NOMO-1 (cell line): ENCODE results near the gene L3MBTL2.
"Not testable (repeated sequence)": the region's sequence is repeated elsewhere in the genome, so short reads cannot be mapped to it uniquely, and the experiment has no call there.

Experiments used
- DNase-seq, 2 experiments: peaks; one replicate each; lab custom pipeline; 2025; ENCODE audit not compliant: unreplicated experiment in 2 of 2; lab: John Stamatoyannopoulos, UW

The L3MBTL2 gene

GRCh38 chr22:41204992-41205900 is at the start of gene L3MBTL2:
L3MBTL2 (plus strand) TSS chr22:41205312; CDS start chr22:41205363, 51 bp downstream.
- peak; percentile 96 to 98 for DNase-seq

- DNase-seq: no peak
These were observed 48.0 kb upstream of the L3MBTL2 start for GRCh38 chr22:41157083-41157482.

- DNase-seq: no peak
These were observed 36.0 kb upstream of the L3MBTL2 start for GRCh38 chr22:41169157-41169556.

- no peak for DNase-seq
These were observed 33.1 kb upstream of the L3MBTL2 start for GRCh38 chr22:41171996-41172395.

- DNase-seq: no peak
These were observed 29.6 kb upstream of the L3MBTL2 start for GRCh38 chr22:41175546-41175945.

- no peak for DNase-seq
These were observed 28.0 kb upstream of the L3MBTL2 start for GRCh38 chr22:41177040-41177621.

- DNase-seq: no peak
These were observed 27.3 kb upstream of the L3MBTL2 start for GRCh38 chr22:41177622-41178424.

- DNase-seq: no peak
These were observed 26.6 kb upstream of the L3MBTL2 start for GRCh38 chr22:41178425-41178975.

GRCh38 chr22:41180362-41180761 is 24.8 kb upstream of the L3MBTL2 start:
- not testable (repeated sequence) for DNase-seq

- no peak for DNase-seq
These were observed 24.2 kb upstream of the L3MBTL2 start for GRCh38 chr22:41180926-41181325.

- peak; percentile 75 to 89 for DNase-seq
These were observed 23.5 kb upstream of the L3MBTL2 start for GRCh38 chr22:41181349-41182241.

GRCh38 chr22:41184679-41185078 is 20.4 kb upstream of the L3MBTL2 start:
- DNase-seq: no peak

GRCh38 chr22:41191467-41191866 is 13.6 kb upstream of the L3MBTL2 start:
- no peak for DNase-seq

GRCh38 chr22:41193829-41194228 is 11.3 kb upstream of the L3MBTL2 start:
- DNase-seq: no peak

- DNase-seq: peak; percentile 70 to 80
These were observed 7.8 kb upstream of the L3MBTL2 start for GRCh38 chr22:41197038-41197972.

GRCh38 chr22:41198027-41198580 is 7.0 kb upstream of the L3MBTL2 start:
- DNase-seq: no peak

GRCh38 chr22:41201141-41201540 is 4.0 kb upstream of the L3MBTL2 start:
- DNase-seq: peak in 1 of 2 experiments; percentile 20

GRCh38 chr22:41203118-41203517 is 2.0 kb upstream of the L3MBTL2 start:
- no peak for DNase-seq

- no peak for DNase-seq
These were observed 1.0 kb upstream of the L3MBTL2 start for GRCh38 chr22:41204066-41204465.
